HTERT RPE-1 (cell line): ENCODE measurements around the gene LHFPL3.

Experiments
- in situ Hi-C: fragments of 300-500 bp; cut with MboI; formaldehyde crosslinking; loops from 4 replicates; pipeline ENCODE4 v1.14.3; 2020; ENCODE audit warnings: low sequenced_read_pairs

Gene LHFPL3

DNA sequence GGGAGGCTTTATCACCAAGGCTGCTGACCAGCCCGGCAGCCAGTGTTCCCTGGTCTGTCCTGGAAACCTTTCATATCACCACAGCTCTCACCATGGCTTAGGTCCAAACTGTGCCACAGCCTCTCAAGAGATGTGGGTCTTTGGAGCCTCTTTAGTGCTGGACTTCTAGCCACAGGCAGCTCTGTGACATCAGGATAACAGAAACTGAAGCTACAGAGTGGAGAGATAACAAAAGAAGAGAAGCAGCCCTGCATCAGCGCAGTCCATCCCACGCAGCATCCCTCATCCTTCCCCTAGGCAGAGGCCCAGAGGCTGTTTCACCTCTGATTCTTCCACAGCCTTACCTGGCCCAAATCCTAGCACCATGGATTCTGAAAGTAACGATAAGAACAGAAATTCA, 497.7 kb downstream of the LHFPL3 start:
- in situ Hi-C loops = no loop called here

DNA sequence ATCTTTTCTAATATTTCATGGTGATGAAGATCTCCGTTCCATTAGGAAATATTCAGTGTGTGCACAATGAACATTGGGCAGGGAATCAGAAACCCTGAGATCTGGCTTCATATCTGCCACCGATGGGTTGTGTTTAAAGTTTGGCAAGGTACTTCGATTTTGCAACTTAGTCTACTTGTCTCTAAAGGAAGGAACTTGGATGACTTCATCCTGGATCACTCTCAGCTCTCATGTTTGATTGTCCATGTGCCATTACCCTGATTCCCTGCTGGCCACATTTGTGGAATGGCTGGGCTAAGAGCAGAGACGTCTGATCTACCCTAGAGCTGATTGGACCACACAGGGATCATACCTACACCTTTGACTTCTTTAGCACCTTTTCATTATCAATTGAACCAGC, 508.6 kb downstream of the LHFPL3 start:
- in situ Hi-C loops = no loop called here

DNA sequence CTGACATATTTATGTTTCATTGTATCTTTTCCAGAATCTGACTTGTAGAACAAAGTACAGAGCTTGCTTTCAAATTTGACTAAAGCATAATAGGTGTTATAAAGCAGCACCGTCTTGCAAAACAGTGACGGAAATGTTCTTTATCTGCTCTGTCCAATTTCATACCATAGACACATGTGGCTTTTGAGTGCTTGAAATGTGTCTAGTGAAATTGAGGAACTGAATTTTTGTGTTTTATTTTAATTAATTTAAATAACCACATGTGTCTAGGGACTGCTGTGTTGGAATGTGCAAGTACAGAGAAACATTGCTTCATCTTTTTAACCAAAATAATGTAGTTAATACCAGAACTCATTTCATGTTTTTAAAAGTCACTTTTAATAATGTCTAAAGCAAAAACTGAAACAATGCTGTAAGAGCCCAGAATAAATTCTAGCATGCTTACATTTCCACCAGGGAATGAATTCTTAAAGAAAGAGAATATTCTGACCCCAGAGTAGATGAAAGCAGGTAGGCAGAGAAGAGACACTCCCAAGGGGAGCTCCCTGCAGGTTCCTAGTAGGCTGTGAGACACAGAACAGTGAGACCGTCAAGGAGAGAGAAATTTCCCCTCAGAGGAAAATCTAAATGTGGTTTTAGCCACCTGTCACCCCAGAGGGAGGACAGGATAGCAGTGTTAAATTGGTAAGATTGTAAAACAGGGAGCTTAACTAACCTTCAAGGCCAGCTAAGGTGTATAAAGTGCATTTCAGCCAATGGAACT, 510.3 kb downstream of the LHFPL3 start:
- in situ Hi-C loops = no loop called here

DNA sequence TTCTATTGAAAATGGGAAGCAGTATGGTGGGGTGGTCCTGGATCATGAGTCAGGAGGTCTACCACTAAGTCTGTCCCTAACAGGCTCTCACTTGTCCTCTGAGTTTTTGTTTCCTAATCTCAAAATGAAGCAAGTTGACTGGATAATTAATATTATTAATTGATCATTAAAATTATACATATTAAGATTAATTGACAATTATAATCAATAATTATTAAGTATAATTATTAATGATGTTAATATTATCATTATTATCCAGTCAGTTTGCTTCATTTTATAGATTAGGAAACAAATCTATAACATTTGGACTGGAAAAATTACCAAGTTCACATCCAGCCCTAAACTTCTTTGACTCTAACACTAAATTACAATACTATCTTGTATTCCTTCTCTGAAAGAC, 511.4 kb downstream of the LHFPL3 start:
- in situ Hi-C loops = no loop called here

DNA sequence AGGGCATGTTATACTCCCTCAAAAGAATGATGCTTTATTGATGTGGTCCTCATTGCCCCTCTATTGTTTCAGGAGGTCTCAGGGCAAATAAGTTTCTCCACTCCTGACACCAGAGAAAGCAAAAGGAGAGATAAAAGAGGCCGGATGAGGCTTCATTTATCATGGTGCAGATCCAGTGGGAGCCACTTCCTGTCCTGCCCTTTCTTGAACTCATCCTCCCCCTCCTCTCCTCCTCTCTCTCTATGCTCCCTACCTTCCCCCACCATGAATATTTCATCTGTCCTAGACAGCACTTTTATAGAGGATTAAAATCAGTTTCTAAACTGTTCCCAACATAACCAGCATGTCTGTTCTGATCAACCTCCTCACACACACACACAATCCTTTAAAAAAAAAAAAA, 513.4 kb downstream of the LHFPL3 start:
- in situ Hi-C loops = no loop called here

DNA sequence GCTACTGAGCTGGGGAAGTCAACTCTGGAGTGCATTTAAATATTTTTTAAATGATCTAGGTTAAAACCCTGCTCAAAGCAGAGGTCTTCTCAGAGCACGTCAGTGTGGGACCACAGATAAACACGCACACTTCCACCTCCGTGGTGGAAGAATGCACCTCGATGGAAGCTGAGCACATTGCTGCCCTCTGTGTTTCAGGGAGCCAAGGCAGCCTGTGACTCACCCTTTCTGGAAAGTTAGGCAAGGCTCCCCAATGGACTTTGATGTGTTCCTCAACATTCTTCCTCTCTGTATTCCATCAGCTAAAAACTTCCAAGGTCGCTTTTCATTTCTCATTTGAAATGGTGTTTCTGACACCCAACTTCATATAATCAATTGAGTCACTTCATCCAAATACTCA, 514.8 kb downstream of the LHFPL3 start:
- in situ Hi-C loops = no loop called here

DNA sequence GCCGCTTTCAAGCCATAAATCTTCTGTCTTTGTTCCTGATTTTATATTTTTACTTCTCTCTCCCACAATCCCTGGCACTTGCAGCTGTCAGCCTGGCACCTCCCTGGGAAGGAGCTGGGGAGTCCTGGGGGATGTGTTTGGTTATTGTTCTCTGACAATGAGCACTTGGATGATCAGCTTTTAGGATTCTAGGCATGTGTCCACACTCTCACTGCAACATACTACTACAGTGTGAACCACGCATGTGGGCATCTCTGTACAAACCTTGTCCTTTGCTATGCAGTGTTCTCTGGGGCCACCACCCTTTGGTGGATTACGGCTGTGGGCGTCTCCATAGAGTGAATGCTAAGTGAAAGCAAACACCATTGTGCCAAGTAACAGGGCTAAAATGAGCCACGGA, 517.2 kb downstream of the LHFPL3 start:
- in situ Hi-C loops = no loop called here

DNA sequence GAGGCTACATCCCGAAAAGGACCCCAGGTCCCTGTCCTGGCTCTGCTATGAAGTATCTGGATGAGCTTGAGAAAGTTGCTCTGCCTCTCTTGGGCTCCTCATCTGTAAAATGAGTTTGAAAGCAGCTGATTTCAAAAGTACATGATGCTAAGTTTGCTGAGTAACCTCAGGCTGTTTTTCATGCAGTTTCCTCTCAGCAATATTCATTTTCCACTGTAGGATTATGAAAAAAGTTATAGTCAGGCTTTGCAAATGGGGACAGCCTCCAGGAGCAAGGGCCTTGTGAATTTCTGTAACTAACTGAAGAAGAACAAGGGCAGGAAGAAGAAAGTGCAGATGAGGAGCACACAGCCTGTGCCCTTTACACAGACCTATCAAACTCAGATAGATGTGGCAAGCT, 518.3 kb downstream of the LHFPL3 start:
- in situ Hi-C loops = no loop called here

DNA sequence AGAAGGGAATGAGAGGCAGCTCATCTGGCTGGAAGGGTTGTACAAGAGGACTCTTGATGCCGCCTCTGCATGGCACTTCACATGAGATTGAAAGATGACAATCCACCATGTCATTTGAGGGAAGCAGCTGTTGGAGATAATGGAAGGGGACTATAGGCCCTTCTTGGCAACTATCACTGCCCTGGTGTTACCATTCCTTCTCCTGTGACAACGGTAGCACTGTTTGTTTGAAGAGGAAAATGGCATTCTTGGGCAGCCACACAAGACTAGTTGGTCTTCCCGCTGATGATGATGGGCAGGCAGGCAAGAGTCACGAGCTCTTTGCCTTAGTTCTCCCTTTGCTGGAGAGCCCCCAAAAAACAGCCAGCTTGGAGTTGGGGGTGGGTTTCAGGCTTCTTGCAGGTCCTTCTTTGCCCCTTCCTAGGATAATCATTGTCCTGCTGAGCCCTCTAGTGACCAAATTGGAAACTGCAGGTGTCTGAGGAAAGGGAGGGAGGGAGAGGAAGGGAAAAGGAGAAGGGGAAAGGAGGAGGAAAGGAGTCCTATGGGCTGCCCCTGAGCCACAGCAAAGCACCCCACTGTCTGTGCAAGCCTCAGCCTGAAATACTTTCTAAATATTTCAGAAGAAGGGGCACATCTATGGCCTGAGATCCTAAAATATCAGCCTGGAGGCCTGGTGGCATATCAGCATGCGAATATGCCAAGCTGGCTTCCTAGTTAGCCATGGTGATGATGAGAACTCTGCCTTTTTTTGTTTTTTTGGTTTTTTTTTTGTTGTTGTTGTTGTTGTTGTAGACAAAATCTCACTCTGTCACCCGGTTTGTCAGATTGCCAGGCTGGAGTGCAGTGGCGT, 520.0 kb downstream of the LHFPL3 start:
- in situ Hi-C loops = no loop called here

DNA sequence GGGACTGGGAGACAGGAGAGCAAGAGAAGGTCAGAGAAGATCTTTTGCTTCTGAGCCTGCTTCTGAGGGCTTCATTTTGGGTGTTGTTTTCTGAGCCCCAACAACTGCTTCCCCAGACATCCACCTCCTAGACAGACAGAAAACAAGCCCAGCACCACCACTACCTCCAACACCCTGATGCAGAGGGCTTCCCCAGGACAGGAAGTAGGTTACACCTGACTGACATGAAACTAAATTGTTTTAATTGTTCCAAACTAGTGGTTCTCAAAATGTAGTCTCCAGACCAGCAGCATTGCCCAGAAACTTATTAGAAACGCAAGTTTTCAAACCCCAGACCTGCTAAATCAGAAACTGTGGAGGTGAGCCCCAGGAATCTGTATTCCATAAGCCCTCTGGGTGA, 522.0 kb downstream of the LHFPL3 start:
- in situ Hi-C loops = no loop called here

DNA sequence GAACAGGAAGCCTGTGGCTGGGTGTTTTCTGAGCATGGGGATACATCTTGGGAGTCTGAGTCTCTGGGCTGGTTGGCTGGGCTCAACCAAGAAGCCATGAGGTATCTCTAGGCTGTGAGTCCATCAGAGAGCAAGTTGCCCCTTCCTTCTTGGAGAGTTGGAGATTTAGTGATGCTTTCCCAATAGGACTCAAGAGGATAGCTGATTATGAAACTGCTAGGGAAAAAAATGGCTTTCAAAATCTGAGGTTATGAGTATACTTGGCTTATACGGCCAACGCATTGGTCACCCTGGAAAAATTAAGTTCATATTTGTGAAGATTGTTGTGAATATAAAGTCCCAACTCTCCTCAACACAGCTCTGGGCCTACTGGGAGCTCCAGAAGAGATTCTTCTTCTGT, 522.9 kb downstream of the LHFPL3 start:
- in situ Hi-C loops = no loop called here

DNA sequence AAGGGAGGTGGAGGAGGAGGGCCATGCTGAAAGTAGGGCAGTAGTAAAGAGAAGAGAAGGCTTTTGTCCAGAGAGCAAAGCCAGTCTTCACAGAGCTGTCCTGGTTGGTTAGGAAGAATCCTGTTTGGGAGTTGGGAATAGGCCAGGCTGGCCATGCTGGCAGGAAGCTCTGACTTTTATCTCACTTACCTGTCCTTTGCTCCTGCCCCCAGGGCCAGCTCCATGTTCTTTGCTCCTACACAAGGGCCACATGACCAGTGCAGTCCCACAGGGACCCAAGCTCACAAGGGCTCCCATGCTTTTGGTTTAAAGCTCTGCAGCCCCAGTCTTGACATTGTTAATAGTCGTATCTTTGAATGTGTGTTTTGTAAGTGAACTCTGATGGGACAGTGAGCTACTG, 524.0 kb downstream of the LHFPL3 start:
- in situ Hi-C loops = no loop called here

DNA sequence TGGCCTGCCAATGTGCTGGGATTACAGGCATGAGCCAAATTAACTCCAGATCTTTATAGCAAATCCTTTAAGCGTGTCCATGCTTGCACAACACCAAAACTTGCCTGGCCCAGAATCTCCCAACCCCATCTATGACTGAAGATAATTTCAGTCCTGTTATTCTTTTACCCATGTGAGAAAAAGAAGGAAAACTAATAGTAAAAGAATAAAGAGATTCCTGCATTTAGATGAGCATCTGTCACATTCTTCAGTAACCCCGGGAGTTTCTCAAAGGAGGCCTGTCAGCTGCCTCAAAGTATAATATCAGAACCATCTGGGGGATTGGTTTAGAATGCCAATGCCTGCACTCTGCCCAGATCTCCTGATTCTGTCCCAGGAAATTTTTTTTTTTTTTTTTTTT, 527.5 kb downstream of the LHFPL3 start:
- in situ Hi-C loops = no loop called here

DNA sequence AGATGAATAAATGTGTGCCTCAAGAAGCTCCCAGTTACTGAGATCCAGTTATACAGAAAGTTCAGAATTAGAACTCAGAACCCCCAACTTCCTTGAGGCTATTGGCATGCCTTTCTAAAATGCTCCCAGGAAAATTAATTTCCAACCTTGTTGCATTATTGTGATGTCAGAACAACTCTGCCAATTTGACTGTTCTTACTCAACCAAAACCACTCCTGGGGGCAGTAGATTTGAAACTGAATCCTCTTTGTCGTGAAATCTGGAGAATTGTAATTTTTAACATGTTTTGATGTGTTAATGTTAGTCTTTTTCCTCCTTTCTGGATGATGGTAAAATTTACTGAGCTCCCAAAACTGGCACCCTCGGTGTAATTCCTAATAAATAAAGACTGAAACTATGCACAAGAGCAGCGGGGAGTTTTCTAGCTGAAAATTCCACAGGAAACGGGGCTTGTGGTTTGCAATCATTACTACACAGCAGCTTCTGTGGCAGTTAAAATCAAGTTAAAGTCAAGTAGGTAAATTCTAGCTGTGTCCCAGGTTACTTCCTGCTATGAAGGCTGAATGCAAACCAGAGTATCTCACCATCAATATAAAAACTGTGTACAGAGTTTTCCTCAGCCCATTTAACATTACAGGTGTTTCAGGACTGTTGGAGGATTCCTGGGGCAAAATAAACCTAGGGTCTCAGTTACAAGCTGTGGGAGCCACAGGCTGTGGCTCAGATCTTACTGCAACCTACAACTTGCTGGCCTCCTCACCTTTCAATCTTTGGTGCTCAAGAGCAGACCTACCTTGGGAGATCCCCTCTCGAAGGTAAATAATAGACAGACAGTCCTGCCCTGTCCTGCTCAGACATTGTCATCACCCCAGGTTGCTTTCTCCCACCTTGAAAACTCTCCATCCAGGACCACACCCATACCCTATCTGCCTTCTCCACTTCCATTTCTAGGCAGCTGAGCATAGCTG, 529.3 kb downstream of the LHFPL3 start:
- in situ Hi-C loops = no loop called here

DNA sequence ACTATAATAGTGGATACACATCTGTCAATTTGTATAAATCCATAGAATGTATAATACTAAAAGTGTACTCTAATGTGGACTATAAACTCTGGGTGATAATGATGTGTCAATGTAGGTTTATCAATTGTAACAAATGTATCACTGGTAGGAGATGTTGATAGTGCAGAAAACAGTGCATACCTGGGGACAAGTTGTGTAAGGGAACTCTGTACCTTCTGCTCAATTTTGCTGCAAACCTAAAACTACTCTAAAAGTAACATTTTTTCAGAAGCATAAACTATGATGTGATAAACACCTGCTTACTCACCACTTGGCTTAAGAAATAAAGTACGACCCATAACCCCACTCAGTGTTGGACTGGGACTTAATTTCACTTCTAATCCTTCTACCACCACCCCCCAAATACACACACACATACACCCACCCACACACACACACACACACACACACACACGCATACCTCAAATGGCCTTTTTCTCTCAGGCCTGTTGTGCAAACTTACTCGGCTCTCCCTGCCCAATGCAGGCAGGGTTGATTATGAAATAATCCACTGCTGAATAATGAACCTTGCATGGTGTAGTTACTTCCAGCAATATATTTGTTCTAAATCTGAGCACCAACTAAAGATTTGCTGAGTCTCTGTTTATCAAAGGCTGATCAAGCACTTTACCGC, 531.5 kb downstream of the LHFPL3 start:
- in situ Hi-C loops = no loop called here

DNA sequence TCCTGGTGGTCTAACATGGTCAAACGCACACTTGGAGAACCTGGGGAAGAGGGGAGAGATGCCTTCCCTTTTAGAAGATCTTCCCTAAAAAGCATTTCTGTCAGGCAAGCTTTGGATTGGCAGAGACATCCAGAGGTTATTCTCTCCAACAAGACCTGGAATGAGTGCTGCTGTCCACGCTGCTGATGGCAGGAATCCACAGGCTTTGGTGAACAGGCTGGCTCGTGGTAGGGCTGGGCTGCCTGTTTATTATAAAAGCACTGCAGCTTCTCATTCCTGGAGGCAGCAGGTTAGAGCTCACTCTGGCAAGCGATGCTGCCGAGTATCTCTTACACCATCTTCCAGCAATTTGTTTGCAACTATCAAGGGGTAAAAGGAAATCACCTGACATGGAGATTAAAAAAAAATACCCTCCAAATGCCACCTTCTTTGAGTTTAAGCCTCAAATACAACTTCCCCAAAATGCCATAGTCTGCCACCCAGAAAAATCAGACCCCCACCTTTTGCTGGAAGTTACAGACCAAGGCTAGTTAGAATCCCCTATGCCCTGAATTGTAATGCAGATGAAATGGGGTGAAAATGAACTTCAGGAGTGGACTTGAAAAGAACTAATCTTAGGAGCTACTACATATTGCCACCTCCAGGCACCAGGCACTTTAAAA, 533.5 kb downstream of the LHFPL3 start:
- in situ Hi-C loops = no loop called here

DNA sequence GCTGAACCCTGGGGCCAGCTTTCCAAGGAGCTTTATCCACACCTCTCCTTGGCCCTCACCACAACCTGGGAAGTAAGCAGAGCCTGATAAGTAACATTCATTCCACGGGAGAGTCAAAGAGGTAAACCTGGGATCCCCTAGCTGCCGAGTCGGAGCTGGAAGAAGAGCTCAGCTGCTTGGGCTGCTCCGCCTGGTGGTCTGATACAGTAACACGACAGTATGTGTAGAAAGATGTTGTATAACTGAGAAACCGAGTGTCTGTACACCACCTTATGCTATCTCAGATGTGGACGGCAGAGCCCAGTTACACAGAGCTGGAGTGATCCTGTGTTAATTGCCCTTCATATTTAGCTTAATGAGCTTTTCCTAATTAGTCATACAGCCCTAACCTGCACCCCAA, 534.3 kb downstream of the LHFPL3 start:
- in situ Hi-C loops = no loop called here

DNA sequence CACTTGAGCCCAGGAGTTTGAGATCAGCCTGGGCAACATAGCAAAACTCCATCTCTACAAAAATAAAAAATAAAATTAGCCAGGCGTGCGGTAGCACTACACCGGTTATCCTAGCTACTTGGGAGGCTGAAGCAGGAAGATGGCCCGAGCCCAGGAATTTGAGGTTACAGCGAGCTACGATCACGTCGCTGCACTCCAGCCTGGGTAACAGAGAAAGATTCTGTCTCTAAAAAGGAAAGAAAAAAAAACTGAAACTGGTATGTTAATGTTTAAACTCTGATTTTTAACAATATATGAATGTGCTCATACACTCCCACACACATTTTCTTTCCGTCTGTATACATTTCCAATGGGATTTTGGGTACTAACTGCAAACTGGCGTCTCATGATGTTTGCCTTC, 545.0 kb downstream of the LHFPL3 start:
- in situ Hi-C loops = no loop called here

DNA sequence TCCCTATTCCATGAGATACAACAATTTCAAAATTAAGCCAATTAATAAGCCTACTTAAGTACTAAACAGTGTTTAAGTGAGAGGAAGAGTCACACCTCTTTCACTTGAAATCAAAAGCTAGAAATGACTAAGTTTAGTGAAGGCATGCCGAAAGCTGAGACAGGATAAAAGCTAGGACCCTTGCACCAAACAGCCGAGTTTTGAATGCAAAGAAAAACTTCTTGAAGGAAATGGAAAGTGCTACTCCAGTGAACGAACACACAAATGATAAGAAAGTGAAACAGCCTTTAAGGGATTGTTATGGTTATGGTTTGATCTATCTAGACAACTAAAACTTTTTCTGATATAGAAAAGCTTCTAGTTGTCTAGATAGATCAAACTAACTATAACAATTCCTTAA, 550.2 kb downstream of the LHFPL3 start:
- in situ Hi-C loops = no loop called here

DNA sequence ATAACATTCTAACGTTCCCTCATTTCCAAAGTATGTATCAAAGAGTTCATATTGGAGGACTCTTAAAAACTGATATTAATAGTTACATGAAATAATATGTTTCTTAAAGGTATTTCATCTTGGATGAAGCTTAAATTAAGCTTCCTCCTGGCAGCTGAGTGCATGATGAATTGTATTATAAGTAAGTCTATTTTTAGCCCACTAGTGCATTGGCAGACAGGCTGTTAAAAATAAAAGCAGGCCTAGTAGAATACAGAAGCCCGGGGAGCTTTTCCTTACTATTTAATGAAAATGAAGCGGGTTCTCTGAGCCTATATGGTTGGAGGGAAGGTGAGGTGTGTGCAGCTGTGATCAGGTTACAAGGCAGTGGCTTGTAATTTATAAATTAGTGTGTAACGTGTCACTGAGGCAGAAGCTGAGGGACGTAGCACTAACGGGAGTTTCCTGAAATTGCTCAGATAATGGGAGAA, 554.9 kb downstream of the LHFPL3 start:
- in situ Hi-C loops = no loop called here
